Fibroblast of peridontal ligament (primary cell): ENCODE measurements around the gene LARGE1.
A peak's percentile ranks its signal among the peaks of the same experiment; 100 is the strongest.

Experiments used
- DNase-seq: peaks from one replicate; pipeline ENCODE4 v3.0.0-alpha.2; 2010; ENCODE audit errors: extremely low read depth

Gene LARGE1

GRCh38 chr22:33325232-33326004, 594.9 kb downstream of the LARGE1 start:
- DNase-seq = no peak

- no peak for DNase-seq
Measured at GRCh38 chr22:33324228-33324627, 596.0 kb downstream of the LARGE1 start.

- DNase-seq = no peak
Measured at GRCh38 chr22:33321466-33321865, 598.8 kb downstream of the LARGE1 start.

- no peak for DNase-seq
Measured at GRCh38 chr22:33315954-33316353, 604.3 kb downstream of the LARGE1 start.

- DNase-seq = no peak
Measured at GRCh38 chr22:33315117-33315516, 605.2 kb downstream of the LARGE1 start.

- DNase-seq = no peak
Measured at GRCh38 chr22:33314316-33314715, 606.0 kb downstream of the LARGE1 start.

- no peak for DNase-seq
Measured at GRCh38 chr22:33303099-33303498, 617.2 kb downstream of the LARGE1 start.

- DNase-seq = no peak
Measured at GRCh38 chr22:33302549-33302948, 617.7 kb downstream of the LARGE1 start.

- DNase-seq = peak; percentile 42
Measured at GRCh38 chr22:33302049-33302545, 618.2 kb downstream of the LARGE1 start.

GRCh38 chr22:33300165-33300564, 620.1 kb downstream of the LARGE1 start:
- DNase-seq = no peak

- no peak for DNase-seq
Measured at GRCh38 chr22:33299245-33299956, 620.9 kb downstream of the LARGE1 start.

- DNase-seq = no peak
Measured at GRCh38 chr22:33296941-33297340, 623.3 kb downstream of the LARGE1 start.

GRCh38 chr22:33288078-33288477, 632.2 kb downstream of the LARGE1 start:
- no peak for DNase-seq

- DNase-seq = no peak
Measured at GRCh38 chr22:33275073-33275443, 645.2 kb downstream of the LARGE1 start.

- DNase-seq = no peak
Measured at GRCh38 chr22:33274214-33275072, 645.8 kb downstream of the LARGE1 start.

- no peak for DNase-seq
Measured at GRCh38 chr22:33272871-33273270, 647.4 kb downstream of the LARGE1 start.

- DNase-seq = no peak
Measured at GRCh38 chr22:33272180-33272579, 648.1 kb downstream of the LARGE1 start.

GRCh38 chr22:33271390-33272161, 648.7 kb downstream of the LARGE1 start:
- DNase-seq = peak; percentile 1

GRCh38 chr22:33270596-33270995, 649.7 kb downstream of the LARGE1 start:
- DNase-seq = no peak

- DNase-seq = no peak
Measured at GRCh38 chr22:33261699-33262098, 658.6 kb downstream of the LARGE1 start.

- no peak for DNase-seq
Measured at GRCh38 chr22:33260498-33260897, 659.8 kb downstream of the LARGE1 start.
